Kidney (tissue), 14 donors: ENCODE data around the gene ARL4D. TPM values are rescaled to one million over a fixed set of nuclear protein-coding genes. Genes with fewer than 3 reads are reported as not detected.
A peak's percentile ranks its signal among the peaks of the same experiment; 100 is the strongest.
"Not testable (repeated sequence)": the region's sequence is repeated elsewhere in the genome, so short reads cannot be mapped to it uniquely, and the experiment has no call there.

Source experiments
- DNase-seq, 5 donors: peaks; one replicate each; pipeline ENCODE4 v3.0.0-alpha.2; 2013 to 2020
- FAIRE-seq: peaks from 2 replicates; lab custom pipeline; 2012; peaks lifted over from hg19 to GRCh38; lab: Jason Lieb, UNC
- H3K27ac ChIP-seq, 2 donors: one replicate each; pipeline ENCODE4 v1.7.0; 2013; ENCODE audit warnings: low read depth in 2 of 2, low read length in 2 of 2, inconsistent platforms in 1 of 2
- H3K27me3 ChIP-seq: one replicate; pipeline ENCODE4 v1.7.1; 2013; ENCODE audit warnings: low read length, inconsistent platforms; ENCODE audit not compliant: control insufficient read depth, insufficient read depth
- H3K36me3 ChIP-seq, 3 donors: one replicate each; pipeline versions ENCODE4 v1.7.0 to v1.7.1; 2013; ENCODE audit warnings: low read length in 3 of 3, control low read depth in 1 of 3, inconsistent platforms in 1 of 3; ENCODE audit not compliant: insufficient read depth in 3 of 3, control insufficient read depth in 2 of 3
- H3K4me1 ChIP-seq, 3 donors: one replicate each; pipeline versions ENCODE4 v1.7.0 to v1.7.1; 2013; ENCODE audit warnings: low read length in 3 of 3, inconsistent platforms in 1 of 3, low read depth in 1 of 3; ENCODE audit not compliant: control insufficient read depth in 2 of 3, insufficient read depth in 2 of 3
- H3K4me3 ChIP-seq, 3 donors: one replicate each; pipeline versions ENCODE4 v1.7.0 to v1.8.1; 2013; ENCODE audit warnings: low read length in 3 of 3, control low read depth in 1 of 3, inconsistent platforms in 1 of 3
- H3K9ac ChIP-seq, 3 donors: one replicate each; pipeline versions ENCODE4 v1.7.0 to v1.7.1; 2013; ENCODE audit warnings: low read length in 3 of 3, control low read depth in 1 of 3, inconsistent platforms in 1 of 3
- H3K9me3 ChIP-seq, 3 donors: one replicate each; pipeline versions ENCODE4 v1.7.0 to v1.7.1; 2013; ENCODE audit warnings: low read length in 3 of 3, control low read depth in 1 of 3, inconsistent platforms in 1 of 3; ENCODE audit not compliant: control insufficient read depth in 2 of 3, insufficient read depth in 1 of 3
- CTCF ChIP-seq: IDR thresholded peaks from 3 replicates; pipeline ENCODE4 v1.5.1; 2012; ENCODE audit warnings: mild to moderate bottlenecking, moderate library complexity, borderline replicate concordance; ENCODE audit not compliant: insufficient read depth; ENCODE audit errors: extremely low read depth
- intact Hi-C: fragments of 100-400 bp; cut with DNase I; formaldehyde crosslinking; loops from one replicate; pipeline ENCODE4 v1.11.1; 2022
- polyA plus RNA-seq: library from polyadenylated mRNA; stranded (reverse); fragments of 350-450 nt; fragmentation: Illumina TruSeq; extraction: RNeasy Lipid Tissue Mini Kit (QIAGEN cat#74804); gene quantifications from one replicate; pipeline ENCODE4 v1.2.3, GENCODE V29; 2014; ENCODE audit warnings: low read depth, low replicate concordance; ENCODE audit not compliant: insufficient read depth
- total RNA-seq: library from RNA; stranded (reverse); fragmentation: NEBNext Ultra II Directional; extraction: Animal tissue kit (Norgen Biotek cat#: 25700); gene quantifications from one replicate; pipeline ENCODE4 v1.2.1, GENCODE V29; 2021
- donor health status: control.
- donor health status: control.
- donor health status: control.
- donor health status: control.
- donor health status: control.
- donor health status: DM: yes; HTN: yes; CAD: no.
- donor health status: Normal renal cell carcinoma (clear cell type).

Gene ARL4D
- total and polyA plus RNA-seq, 2 donors from 2014 or later: 48.8 to 81.2 TPM

DNA sequence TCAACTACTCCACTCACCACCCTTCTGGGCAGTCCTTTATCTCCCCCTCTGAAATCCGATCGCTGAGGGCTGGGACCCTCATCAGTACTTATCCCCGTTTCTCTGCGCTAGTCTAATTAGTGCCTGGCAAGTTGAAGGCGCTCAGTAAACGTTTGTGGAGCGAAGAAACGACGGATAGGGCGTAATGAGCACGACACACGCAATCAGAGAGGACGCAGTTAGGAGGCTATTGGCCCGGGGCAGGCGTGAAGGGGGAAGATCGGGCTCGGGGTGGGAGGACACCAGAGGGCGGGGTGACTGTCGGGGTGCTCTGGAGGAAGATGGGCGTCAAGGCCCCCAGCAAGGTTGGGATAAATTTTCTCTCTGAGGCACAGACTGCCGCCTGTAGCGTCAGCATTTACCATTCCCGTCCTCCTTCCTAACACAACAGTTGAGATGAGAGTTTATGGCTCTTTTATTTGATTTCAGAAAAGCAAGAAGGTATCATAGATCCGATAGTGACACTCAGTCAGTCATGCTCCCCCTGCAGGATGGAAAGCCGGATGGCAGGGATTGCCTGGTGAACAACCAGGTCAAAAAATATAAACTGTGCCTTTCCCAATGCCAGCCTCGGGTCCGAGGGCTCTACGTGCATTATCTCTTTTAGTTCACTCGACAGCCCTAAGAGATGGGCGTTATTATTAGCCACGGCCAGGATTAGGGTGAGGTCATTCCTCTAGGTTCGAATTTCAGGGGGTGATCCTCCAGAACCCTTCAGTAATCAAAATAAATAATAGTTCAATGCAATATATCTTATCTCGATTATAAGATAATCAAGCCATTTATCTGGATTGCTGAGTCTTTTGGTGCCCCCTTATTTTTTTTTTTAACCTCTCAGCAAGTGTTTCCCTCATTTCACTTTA is 9.5 kb upstream of the ARL4D start:
- TF ChIP-seq CTCF: peak; percentile 82
- intact Hi-C loops: no loop called here
- no peaks in the 10 kb centered on the region for H3K27me3 ChIP-seq
- peaks cover 2 to 7% (median 4%) of the 10 kb centered on the region in 3 donors for H3K4me1 ChIP-seq
- peak; percentile 77 to 94 (median 86) for DNase-seq
- no peak for FAIRE-seq
- no peaks in the 10 kb centered on the region for H3K36me3 ChIP-seq
- peak overlapping the region; percentile 98 to 99 for H3K27ac ChIP-seq
- H3K9ac ChIP-seq: peak overlapping the region; percentile 90 to 100 (median 97)
- peak overlapping the region; percentile 77 to 98 (median 91) for H3K4me3 ChIP-seq
- no peaks in the 10 kb centered on the region for H3K9me3 ChIP-seq

DNA sequence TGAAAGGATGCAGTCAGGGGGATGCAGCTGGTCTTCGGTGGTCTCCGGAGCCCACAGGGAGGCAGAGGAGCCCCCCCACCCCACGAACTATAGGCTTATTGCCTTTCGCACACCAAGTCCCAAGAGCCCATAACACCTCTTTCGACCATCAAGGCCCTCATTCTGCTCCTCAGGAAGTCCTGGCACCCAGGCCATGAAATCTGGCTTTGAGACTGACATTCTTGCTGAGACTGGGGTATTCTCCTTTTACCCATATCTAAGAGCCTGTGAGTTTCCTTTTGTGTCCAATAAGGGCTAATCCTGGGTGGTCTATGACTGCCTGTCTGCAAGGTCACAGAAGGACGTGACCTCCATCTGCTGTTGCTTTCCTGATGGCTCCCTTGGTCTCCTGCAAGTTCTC is 6.4 kb upstream of the ARL4D start:
- H3K27ac ChIP-seq: no peak overlapping the region
- DNase-seq (no peak), FAIRE-seq (no peak)
- no peaks in the 10 kb centered on the region for H3K36me3 ChIP-seq
- H3K4me1 ChIP-seq: peaks cover 2 to 8% (median 4%) of the 10 kb centered on the region in 3 donors
- no peaks in the 10 kb centered on the region for H3K27me3 ChIP-seq
- H3K4me3 ChIP-seq: no peak overlapping the region
- H3K9ac ChIP-seq: no peak overlapping the region
- no peak for TF ChIP-seq CTCF
- no peaks in the 10 kb centered on the region for H3K9me3 ChIP-seq
- intact Hi-C loops: no loop called here

DNA sequence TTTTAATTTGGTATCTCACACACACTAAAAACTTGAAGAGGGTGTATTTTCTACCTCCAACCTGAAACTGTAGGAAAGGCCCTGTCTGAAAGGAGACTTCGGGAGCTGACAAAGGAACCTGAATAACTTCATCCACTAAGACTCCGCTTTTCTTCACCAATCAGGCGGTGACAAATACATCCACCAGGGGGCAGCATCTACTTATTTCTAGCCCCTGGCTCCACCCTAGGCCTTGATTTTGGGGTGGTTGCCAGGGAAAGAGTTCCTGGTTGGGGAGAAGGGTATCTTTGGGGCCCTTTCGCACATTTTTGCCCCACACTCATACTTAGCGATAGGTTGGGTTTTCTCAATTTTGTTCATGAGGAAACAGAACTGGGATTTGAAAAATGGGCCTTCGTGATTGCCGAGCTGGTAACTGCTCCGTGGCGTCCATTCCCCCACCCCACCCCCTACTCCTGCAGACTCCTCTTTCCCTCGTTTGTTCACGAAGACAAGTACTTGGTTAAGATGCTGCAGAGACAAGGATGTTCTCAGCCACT is 4.8 kb upstream of the ARL4D start:
- no peaks in the 10 kb centered on the region for H3K27me3 ChIP-seq

DNA sequence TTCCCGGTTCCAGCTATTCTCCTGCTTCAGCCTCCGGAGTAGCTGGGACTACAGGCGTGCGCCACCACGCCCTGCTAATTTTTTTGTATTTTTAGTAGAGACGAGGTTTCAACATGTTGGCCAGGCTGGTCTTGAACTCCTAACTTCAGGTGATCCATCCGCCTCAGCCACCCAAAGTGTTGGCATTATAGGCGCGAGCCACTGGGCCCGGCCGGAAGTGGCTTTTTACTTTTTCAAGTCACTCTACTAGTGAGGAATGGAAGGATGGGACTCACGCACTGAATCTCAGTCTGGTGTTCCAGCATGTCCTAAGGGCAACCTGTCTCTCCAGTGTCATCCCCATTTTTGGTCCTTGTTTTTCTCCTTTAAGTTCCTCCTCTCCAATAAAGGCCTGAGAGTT is 4.1 kb upstream of the ARL4D start:
- intact Hi-C loops: loop anchor here (2.0 kb wide), 1 partner anchor 88 kb away; the partner anchor contains the start of gene DHX8
- H3K27ac ChIP-seq: not testable (repeated sequence)

More for the DNA sequence above, 4.8 kb upstream of the ARL4D start:
- DNase-seq: peak; percentile 89 to 95 (median 92)
- peaks cover 0 to 11% (median 2%) of the 10 kb centered on the region in 3 donors for H3K4me1 ChIP-seq
- peak overlapping the region in 1 of 2 donors; percentile 52 for H3K27ac ChIP-seq
- peak overlapping the region in 2 of 3 donors; percentile 14 to 35 for H3K4me3 ChIP-seq
- H3K9ac ChIP-seq: peak overlapping the region in 2 of 3 donors; percentile 49
- peak; percentile 99 for TF ChIP-seq CTCF
- intact Hi-C loops: loop anchor here (2.0 kb wide), 1 partner anchor 89 kb away; the partner anchor contains the start of gene DHX8
- H3K36me3 ChIP-seq: no peaks in the 10 kb centered on the region
- no peak for FAIRE-seq
- no peaks in the 10 kb centered on the region for H3K9me3 ChIP-seq

More for the DNA sequence above, 4.1 kb upstream of the ARL4D start:
- H3K36me3 ChIP-seq, H3K9me3 ChIP-seq, H3K4me1 ChIP-seq, H3K27me3 ChIP-seq, FAIRE-seq, DNase-seq, H3K4me3 ChIP-seq: not testable (repeated sequence)
- peak overlapping the region in 1 of 3 donors; percentile 49 for H3K9ac ChIP-seq
